IPS-15b (cell line): Measurements from ENCODE around the gene MSMB.
"Not testable (repeated sequence)": the region's sequence is repeated elsewhere in the genome, so short reads cannot be mapped to it uniquely, and the experiment has no call there.

ENCODE experiments used
- H3K27me3 ChIP-seq: one replicate; pipeline ENCODE4 v1.6.1; 2013; ENCODE audit warnings: low read length; ENCODE audit not compliant: control insufficient read depth, insufficient read depth
- H3K36me3 ChIP-seq: one replicate; pipeline ENCODE4 v1.6.1; 2013; ENCODE audit warnings: low read length; ENCODE audit not compliant: control insufficient read depth, insufficient read depth
- H3K4me1 ChIP-seq: one replicate; pipeline ENCODE4 v1.6.1; 2013; ENCODE audit warnings: mild to moderate bottlenecking, low read length; ENCODE audit not compliant: control insufficient read depth, insufficient read depth
- H3K4me3 ChIP-seq: one replicate; pipeline ENCODE4 v1.5.1; 2013; ENCODE audit warnings: low read depth, low read length
- H3K9ac ChIP-seq: one replicate; pipeline ENCODE4 v1.6.1; 2013; ENCODE audit warnings: low read depth, mild to moderate bottlenecking, low read length
- H3K9me3 ChIP-seq: one replicate; pipeline ENCODE4 v1.6.1; 2013; ENCODE audit warnings: mild to moderate bottlenecking, low read length; ENCODE audit not compliant: control insufficient read depth, insufficient read depth

Gene MSMB

GRCh38 chr10:46046261-46046660 lies at the start of gene MSMB:
Gene MSMB, minus strand, starts transcription at chr10:46046269. Its CDS starts 32 bp downstream, at chr10:46046237.
- Histone ChIP-seq H3K36me3 (no peaks in the 10 kb centered on the region), H3K4me3 (no peak within 1 kb of the TSS), H3K4me1 (no peaks in the 10 kb centered on the region), H3K9ac (no peak within 1 kb of the TSS), H3K9me3 (no peaks in the 10 kb centered on the region), H3K27me3 (no peaks in the 10 kb centered on the region)

GRCh38 chr10:46094931-46095750 lies 49.1 kb upstream of the MSMB start:
- H3K9ac ChIP-seq = no peak overlapping the region
- H3K4me1 ChIP-seq = no peaks in the 10 kb centered on the region
- H3K4me3 ChIP-seq = no peak overlapping the region
- no peaks in the 10 kb centered on the region for H3K9me3 ChIP-seq
- no peaks in the 10 kb centered on the region for H3K36me3 ChIP-seq
- no peaks in the 10 kb centered on the region for H3K27me3 ChIP-seq

GRCh38 chr10:46094197-46094500 lies 48.1 kb upstream of the MSMB start:
- Histone ChIP-seq H3K9ac (no peak overlapping the region), H3K9me3 (no peaks in the 10 kb centered on the region), H3K27me3 (no peaks in the 10 kb centered on the region), H3K36me3 (no peaks in the 10 kb centered on the region), H3K4me1 (no peaks in the 10 kb centered on the region), H3K4me3 (no peak overlapping the region)

GRCh38 chr10:46093316-46094196 lies 47.5 kb upstream of the MSMB start:
- not testable (repeated sequence) for H3K9me3 ChIP-seq, H3K9ac ChIP-seq, H3K4me1 ChIP-seq, H3K4me3 ChIP-seq, H3K36me3 ChIP-seq, H3K27me3 ChIP-seq

GRCh38 chr10:46092524-46093081 lies 46.5 kb upstream of the MSMB start:
- Histone ChIP-seq H3K36me3 (no peaks in the 10 kb centered on the region), H3K9ac (no peak overlapping the region), H3K27me3 (no peaks in the 10 kb centered on the region), H3K9me3 (no peaks in the 10 kb centered on the region), H3K4me1 (no peaks in the 10 kb centered on the region), H3K4me3 (no peak overlapping the region)

- H3K9ac ChIP-seq = peak overlapping the region; percentile 24
- H3K9me3 ChIP-seq = no peaks in the 10 kb centered on the region
- no peak overlapping the region for H3K4me3 ChIP-seq
- no peaks in the 10 kb centered on the region for H3K4me1 ChIP-seq
- no peaks in the 10 kb centered on the region for H3K27me3 ChIP-seq
- H3K36me3 ChIP-seq = no peaks in the 10 kb centered on the region
Measured at GRCh38 chr10:46091828-46092523, 45.9 kb upstream of the MSMB start.

- H3K9ac ChIP-seq = no peak overlapping the region
- H3K36me3 ChIP-seq = no peaks in the 10 kb centered on the region
- H3K4me3 ChIP-seq = no peak overlapping the region
- H3K9me3 ChIP-seq = no peaks in the 10 kb centered on the region
- no peaks in the 10 kb centered on the region for H3K27me3 ChIP-seq
- no peaks in the 10 kb centered on the region for H3K4me1 ChIP-seq
Measured at GRCh38 chr10:46091080-46091827, 45.2 kb upstream of the MSMB start.

- Histone ChIP-seq H3K9me3 (no peaks in the 10 kb centered on the region), H3K9ac (no peak overlapping the region), H3K36me3 (no peaks in the 10 kb centered on the region), H3K27me3 (no peaks in the 10 kb centered on the region), H3K4me3 (no peak overlapping the region), H3K4me1 (no peaks in the 10 kb centered on the region)
Measured at GRCh38 chr10:46090258-46090812, 44.3 kb upstream of the MSMB start.

- not testable (repeated sequence) for H3K4me3 ChIP-seq, H3K9me3 ChIP-seq, H3K36me3 ChIP-seq, H3K27me3 ChIP-seq, H3K9ac ChIP-seq, H3K4me1 ChIP-seq
Measured at GRCh38 chr10:46087381-46087780, 41.3 kb upstream of the MSMB start.

GRCh38 chr10:46084321-46085165 lies 38.5 kb upstream of the MSMB start:
- H3K4me1 ChIP-seq = no peaks in the 10 kb centered on the region
- no peaks in the 10 kb centered on the region for H3K9me3 ChIP-seq
- H3K4me3 ChIP-seq = no peak overlapping the region
- no peaks in the 10 kb centered on the region for H3K27me3 ChIP-seq
- H3K36me3 ChIP-seq = no peaks in the 10 kb centered on the region
- H3K9ac ChIP-seq = peak overlapping the region; percentile 24
